Middle frontal gyrus (tissue), 1 donor: ENCODE results near the gene ZNF536.

ENCODE experiments used
- DNase-seq: peaks from one replicate; pipeline ENCODE4 v3.0.0-alpha.2; 2015; ENCODE audit warnings: low spot score; ENCODE audit errors: extremely low spot score

The ZNF536 gene

DNA sequence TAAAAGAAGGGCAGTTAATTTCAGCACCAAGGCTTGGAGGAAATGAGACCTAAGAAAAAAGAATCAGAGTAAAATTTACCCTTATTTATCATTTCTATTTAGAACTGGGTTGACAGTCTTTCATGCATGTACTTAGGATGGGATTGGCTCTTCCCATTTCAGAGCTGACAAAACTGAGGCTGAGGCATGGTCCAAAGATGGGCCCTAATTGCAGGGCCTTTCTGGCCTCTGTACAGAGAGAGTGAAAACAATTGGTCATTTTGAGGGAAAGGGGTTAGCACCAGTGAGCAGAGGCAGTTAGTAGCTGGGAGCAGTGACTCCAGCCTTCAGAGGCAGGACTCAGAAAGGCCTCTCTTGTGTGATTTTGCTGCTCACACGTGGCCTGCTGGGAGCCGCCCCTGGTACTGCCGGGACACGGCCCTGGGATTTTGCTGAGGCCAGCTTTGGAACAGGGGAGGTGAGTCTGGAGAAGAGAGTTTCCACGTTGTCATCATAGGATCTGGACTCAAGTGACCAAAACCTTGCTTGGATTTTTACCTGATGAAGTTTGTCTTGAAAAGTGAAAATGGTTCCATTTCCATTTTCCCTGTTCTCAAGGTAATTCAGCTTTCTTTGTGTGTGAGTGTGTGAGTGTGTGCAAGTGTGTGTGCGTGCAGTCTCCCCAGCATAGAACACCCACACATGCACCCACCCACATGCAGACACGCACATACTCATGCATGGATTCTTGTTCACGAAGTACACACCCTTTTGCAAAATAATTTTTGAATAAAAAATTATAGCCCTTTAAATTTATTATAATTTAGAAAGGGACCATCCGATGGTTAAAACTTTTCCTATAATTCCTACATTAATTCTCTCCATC, at the start of gene ZNF536:
Gene ZNF536, plus strand, starts transcription at position 425 of the 865 bp plus-strand sequence. CDS start 71,179 bp downstream, outside the sequence.
- peak; percentile 28 for DNase-seq

DNA sequence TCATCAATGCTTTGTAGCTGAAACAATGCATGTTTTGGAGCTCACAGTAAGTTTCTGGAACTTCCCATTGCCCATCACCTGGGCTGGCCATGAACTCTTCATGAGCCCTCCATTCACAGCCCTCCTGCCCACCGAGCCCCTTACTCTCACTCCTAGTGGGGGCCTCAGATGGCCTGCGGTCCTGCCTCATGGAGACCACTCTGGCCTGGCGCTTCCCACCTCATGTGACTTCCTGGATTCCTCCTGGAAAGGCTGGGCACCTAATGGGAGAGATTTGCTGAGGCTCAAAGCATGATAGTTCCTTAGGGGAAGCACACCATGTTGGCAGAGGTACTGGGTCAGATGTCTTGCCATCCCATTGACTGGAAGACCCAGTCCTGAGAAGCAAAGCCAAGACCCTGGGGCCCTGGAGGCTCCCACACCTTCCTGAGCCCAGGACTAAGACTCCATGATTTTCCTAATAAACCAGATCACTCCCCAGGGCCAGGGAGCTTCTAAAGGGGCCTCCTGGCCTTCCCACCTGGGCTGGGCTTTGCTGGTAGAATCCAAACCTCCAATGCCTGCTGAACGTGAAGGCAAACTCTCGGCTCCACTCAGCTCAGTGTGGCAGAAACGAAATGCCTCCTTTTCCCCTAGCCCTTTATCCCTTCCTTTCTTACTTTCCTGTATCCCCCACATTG, 49.4 kb upstream of the ZNF536 start:
- DNase-seq, result no peak

DNA sequence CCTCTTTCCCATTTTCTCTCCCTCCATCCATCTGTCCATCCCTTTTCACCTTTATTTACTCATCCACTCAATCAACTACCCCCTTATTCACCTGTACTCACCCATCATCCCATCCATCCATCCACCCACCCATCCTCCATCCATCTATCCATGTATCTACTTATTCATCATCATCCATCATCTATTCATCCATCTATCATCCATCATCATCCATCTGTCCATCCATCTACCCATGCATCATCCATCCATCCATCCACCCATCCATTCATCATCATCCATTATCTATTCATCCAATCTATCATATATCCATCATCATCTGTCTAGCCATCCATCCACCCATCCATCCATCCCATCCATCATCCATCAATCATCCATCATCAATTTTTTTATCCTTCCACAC, 48.3 kb upstream of the ZNF536 start:
- no peak for DNase-seq

DNA sequence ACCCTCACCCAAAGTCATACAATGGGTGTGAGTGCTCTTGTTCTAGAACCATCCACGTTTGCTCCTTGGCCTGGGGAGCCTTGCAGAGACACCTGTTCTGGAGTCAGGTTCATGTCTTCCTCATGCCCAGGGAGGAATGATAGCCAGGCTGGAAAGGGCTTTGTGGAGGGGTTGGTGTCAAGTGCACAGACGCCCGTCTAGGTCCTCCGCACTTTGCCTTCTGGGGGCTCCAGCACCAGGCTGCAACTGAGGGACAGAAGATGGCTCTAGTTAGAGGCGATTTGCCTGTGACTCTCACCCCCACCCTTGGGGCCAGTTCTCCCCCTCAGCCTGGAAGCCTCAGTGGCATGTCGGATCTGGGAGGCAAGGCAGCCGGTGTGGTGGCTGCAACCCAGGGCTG, 47.2 kb upstream of the ZNF536 start:
- DNase-seq, result no peak

DNA sequence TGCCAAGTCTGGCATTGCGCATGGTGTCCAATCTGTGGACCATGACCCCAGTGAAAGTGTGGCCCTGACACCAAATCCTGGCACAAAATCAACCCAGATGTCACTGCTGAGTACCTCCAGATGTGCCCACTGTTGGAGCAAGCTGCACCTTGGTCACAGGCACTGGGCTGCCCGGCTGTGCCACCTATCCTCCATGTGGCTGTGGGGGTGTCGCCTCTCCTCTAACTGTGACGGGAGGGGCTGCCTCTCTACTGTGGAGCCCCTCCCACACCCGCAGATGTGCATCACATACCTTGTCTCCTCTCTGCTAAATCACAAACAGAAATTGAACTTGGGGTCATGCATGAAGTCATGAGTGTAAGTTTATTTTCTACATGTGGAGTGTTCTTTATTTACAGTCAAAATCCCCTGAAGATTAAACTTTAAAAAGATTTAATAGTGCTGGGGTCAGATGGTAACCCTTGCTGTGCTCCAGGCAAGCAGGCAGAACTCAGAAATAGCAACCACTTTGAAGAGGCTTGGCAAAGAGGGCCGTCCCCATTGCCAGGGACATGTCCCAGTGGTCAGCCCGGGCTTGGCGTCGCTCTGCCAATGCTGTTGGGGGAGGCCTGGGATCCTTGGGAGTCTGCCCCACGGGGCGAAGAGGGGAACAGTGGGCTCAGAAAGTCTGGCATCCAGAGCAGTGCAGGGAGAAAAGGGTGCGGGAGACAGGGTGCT, 46.4 kb upstream of the ZNF536 start:
- DNase-seq, result no peak

DNA sequence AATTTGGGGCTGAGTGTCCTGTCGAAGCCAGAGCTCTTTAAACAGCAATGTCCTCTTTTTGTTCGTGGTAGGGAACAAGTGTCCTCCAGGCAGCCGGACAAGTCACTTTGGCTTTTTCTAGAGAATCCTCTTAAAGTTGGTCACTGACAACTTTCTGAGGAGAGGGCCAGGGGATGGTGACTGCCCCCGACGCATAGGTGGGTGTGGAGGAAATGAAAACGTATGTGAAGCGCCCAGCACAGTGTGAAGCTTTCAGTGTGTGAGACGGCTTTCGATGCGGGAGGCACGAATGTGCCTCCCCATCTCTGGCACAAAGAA, 45.8 kb upstream of the ZNF536 start:
- DNase-seq, result no peak

DNA sequence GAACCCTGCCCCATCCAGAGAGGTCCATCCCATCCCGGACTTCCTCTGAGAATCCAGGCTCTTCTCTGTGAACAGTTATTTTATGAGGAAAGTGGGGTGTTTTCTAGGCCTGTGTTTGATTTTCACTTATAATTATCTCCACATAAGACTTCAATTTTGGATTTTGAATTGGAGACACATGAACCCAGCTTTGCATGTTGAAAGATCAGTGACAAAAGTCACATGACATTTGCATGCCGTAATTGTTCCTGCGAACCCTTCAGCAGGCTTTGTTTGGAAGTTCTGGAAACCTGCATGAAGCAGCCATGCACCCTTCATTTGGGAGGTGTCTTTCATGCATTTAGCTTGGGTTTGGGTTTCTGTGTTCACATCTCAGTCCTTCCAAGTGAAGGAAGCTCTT, 44.9 kb upstream of the ZNF536 start:
- DNase-seq, result no peak

DNA sequence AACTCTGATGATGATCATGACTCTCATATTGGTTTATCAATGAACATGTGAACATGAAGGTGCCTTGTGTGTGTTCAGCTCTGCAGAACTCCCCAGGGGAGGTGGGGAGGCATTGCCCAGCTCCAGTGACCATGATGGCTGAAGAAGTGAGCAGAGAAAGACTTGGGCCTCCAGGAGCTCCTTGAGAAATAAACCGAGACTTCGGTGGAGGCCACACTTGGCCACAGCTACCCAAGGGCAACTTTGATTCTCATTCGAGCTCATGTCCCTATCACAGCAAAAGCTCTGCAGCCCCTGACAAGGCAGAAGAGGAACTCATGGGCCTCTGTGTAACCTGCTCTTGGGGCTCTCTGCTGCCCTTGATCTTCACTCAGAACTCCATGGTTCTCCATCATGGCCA, 44.1 kb upstream of the ZNF536 start:
- DNase-seq, result no peak

DNA sequence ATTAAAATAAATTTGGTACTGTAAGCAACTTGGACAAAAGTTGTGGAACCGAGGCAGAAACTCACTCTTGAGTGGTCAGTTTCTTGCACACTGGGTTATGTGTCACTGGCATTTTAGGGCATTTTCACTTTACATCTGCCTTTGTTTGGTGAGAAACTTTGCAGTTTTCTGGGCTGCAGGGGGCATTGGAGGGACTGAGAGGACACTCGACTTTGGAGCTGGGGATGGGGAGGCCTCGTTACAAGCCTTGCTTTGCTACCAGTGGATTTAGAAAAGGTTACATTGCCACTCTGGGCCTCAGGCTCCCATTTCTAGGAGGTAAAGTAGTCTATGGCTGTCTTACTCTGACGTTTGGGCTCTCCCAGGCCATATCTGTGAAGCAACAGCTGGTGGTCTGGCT, 41.9 kb upstream of the ZNF536 start:
- DNase-seq, result no peak

DNA sequence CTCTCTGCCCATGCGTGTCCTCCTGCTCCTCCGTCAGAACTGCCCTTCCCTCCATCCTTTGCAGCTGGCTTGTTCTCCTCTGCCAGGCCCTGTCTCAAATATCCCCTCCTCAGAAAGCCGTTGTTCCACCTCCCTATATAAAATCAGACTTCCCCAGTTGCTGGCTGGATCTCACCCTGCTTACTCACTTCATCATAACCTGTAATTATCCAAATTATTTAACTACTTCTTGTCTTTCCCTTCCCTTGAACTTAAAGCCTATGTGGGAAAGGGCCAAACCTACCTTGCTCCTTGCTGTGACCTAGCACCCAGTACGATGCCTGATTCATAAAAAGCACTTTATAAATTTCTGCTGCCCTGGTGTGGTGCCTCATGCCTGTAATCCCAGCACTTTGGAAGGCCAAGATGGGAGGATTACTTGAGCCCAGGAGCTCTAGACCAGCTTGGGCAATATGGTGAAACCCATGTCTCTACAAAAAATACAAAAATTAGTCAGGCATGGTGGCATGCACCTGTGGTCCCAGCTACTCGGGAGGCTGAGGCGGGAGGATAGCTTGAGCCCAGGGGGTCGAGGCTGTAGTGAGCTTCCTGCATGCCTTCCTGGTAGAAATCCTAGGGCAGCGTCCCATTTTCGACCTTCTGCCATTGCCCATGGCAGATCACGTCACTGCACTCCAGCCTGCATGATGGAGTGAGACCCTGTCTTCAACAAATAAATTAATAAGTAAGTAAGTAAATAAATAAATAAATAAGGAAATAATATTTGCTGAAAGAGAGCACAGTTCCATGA, 39.5 kb upstream of the ZNF536 start:
- DNase-seq, result no peak

DNA sequence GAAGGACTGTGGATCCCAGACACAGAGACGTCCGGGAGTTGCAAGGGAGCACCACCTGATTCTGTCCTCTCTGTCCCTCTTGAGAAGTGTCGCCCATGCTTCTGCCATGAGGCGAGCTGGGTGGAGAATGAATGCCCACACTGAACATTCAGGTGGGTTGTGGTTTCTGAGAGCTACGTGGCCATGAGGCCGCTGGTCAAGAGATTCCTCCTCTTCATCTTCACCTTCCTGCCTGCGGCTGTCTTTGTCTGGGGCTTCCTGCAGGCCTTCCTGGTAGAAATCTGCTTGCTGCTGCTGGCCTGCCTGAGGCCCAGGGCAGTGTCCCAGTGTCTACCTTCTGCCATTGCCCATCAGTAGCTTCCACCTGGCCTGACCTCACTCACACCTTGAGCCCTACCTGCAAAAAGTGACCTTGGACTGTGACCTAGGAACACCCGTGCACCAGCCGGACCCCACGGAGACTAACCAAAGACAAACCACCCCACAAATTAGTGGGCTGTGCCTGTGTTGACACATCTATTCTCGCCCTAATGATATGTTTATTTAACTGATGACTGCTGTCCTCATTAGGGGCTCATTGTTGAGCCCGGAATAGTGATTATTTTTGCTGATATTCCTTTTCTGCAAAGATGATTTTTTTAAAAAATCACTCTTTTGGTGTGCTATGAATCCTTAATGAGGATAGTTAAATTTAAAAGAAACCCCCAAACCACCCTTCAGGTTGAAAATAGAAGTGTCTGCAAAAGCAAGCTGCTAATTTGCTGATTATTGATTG, 38.7 kb upstream of the ZNF536 start:
- DNase-seq, result no peak

DNA sequence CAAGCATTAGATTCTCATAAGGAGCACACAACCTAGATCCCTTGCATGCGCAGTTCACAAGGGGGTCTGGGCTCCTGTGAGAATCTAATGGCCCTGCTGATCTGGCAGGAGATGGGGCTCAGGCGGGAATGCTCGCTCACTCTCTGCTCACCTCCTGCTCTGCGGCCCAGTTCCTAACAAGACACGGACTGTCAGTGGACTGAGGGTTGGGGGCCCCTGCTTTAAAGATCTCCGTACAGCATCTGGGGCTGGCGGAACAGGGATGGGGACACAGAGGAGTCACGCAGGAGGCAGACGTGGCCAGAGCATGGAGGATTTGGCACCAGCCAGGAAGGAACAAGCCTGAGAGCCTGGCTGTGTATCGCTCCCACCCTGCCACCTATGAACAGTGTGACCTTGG, 37.3 kb upstream of the ZNF536 start:
- DNase-seq, result no peak

DNA sequence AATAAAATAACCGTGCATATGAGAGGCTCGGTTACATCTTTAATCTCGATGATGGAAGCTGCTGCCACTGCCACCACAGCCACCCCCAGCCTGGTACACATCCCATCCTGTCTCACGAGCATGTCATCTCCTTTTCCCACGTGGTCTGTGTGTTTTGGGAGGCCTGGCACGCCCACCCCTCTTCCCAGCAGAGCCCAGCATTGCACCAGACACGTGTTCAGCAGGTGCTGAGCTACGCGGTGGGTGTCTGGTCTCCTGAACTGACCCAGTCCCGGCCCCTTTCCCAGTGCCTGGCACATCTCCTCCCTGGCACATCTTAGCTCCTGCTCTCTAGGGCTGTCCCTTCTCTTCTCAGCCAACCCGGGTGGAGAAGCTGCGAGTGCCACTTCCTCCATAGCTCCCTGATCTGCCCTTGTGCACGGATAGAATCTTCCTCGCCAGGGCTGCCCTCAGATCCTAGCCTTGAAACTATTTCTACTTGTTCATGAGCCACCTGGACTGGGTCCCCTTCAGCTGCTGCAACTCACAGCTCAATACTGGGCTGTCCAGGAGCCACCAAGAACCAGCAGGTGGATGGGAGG, 36.8 kb upstream of the ZNF536 start:
- no peak for DNase-seq

DNA sequence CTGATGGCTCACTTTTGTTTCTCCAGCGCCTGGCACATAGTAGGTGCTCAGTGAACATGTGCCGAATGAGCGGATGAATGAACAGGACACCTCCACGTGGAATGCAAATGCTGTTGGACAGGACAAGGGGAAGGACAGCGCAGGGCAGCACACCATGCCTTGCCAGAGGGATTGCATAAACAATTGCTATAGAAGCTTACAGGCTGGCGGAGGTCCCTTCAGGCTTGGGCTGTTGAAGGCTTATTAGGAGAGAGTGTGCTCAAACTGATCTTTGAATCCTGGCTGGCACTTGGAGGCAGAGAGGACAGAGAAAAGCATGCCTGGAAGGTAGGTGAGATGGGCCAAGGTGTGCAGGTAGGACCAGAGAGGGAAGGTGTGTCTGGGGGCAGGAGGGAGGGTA, 35.9 kb upstream of the ZNF536 start:
- no peak for DNase-seq

DNA sequence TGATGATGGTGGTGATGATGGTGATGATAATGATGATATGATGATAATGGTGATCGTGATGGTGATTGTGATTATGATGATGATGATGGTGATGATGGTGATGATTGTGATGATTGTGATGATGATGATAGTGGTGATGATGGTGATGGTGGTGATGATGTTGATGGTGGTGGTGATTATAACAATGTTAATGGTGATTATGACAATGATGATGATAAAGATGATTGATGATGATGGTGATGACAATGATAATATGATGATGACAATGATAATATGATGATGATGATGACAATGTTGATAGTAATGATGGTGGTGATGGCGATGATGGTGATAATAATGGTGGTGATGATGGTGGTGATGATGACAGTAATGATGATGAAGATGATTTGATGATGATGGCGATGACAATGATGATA, 34.1 kb upstream of the ZNF536 start:
- DNase-seq, result no peak

DNA sequence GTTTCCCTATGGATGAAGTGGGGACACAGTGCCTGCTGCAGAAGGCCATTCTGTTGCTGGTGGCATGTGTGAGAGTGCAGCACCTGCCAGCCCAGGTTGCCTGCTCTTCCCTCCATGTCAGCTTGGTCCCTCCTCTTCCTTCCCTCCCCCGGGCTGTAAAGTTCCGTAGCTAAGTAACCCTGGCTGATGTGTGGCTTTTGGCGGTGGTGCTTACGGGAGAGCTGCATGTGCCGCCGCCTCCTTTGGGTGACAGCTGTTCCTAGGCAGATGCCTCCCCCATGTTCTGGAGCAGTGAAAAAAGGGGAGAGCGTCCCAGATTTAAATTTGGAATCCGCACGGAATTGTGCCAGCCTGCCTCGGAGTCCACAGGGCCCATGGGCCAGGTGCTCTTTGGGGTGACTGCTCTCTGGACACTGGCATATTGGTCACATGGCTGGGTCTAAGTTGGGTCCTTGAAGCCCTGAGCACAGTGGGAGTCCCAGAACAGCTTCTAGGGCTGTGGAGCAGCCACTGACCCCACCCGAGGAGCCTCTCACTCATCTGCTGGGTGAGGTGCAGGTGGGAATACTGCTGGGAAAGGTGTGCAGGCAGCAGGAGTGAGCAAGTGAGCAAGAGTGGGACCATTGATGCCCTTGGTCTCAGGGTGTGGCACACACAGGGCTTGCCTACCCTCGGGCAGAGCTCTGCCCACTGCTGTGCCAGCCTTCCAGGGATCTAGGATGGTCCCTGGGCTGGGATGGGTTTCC, 33.1 kb upstream of the ZNF536 start:
- no peak for DNase-seq

DNA sequence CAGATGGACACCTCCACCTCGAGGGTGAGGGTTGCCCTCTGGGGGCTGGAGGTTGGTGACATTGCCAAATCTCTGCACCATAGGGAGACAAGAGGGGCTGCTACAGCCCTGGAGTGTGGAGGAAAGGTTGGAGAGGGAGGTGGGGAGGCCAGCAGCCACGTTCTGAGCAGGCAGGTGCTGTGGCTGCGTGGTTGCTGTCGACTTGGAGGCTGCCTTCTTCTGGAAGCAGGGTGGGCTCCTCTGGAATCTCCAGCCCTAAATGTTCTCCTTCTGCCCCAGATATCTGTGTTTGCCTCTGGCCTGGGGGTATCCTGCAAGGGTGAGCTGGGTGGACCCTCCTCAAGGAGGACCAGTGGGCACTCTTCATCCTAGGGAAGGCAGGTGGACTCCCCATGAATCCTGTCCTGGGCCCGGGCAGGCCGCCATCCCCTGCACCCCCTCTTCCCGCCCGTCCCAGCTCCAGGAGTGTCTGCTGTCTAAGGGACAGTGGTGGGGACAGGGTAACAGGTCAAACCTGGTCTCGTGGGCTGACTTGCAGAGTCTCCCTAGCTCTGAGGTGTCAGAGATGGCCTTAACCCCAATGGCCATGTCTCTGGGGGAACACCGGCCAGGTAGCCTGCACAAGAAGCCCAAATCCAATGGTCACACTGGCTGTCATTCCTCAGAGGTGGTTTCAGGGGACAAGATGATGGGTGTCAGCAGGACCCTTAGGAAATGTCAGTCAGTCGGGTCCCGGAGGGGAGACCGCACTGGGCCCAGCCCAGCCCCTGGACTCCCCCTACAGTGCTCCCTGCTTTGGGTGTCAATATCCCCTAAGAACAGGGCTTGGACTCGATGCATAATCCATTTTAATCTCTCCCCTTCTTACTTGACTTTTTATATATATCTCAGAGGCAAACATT, 32.3 kb upstream of the ZNF536 start:
- DNase-seq, result no peak

DNA sequence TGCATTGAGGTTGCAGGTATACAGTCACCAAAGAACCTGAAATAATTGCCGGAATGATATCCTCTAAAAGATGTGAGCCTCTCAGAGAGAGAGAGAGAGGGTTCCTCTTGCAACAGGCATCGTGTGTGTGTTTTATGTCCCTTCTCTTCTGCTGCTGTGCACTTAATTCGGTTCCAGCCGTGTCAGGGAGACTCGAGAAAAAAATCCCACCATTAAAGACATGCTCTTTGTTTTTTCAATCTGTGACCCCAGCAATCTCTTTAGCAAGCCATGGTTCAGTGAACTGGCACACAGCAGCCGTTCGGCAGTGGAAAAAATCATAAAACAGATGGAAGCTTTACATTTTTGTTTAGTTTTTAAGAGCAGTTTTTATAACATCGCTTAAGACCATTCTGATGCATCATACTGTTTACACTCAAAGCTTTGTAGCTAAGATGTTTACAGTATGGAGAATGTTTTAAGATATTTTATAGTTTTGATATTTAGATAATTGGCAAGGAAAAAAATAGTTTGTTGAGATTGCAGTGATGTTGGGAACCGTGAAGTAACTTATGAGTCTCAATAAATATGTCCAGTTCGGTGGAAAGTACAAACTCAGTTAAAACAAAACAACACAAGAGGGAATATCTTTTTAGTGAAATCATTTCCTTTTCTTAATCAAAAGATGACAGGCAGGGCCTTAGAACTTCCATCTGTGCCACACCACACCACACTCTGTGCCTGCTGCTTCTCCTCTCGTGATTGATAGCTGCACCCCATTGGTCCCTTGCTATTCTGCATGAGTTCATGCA, 31.2 kb upstream of the ZNF536 start:
- DNase-seq, result no peak
